Skeletal muscle cell (primary cell): ENCODE measurements around the gene SPECC1L.

Source experiments
- DNase-seq: peaks from one replicate; pipeline ENCODE4 v3.0.0-alpha.2; 2010; ENCODE audit warnings: low read depth
- H3K4me3 ChIP-seq: 2 replicates; pipeline ENCODE4 v1.5.1; 2011; ENCODE audit warnings: low read depth, mild to moderate bottlenecking, control low read depth, low read length, moderate library complexity

The SPECC1L gene

DNA sequence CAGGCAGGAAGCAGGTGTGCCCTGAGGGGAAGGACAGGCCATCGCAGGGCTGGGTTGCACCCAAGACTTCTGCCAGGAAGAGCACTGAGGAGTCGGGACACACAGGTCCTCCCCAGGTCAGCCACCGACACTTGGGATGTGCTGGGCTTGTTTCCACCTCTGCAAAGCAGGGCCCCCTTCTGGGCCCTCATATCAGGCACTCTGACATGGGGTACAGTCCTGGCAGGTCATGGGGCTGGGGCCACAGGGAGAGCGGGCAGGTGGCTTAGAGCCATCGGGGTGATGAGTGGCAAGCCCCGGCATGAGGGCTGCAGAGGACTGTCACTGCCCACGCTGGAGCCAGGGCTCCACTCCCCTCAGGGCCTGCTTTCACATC is 148.8 kb downstream of the SPECC1L start:
- H3K4me3 ChIP-seq, result no peak overlapping the region
- no peak for DNase-seq

DNA sequence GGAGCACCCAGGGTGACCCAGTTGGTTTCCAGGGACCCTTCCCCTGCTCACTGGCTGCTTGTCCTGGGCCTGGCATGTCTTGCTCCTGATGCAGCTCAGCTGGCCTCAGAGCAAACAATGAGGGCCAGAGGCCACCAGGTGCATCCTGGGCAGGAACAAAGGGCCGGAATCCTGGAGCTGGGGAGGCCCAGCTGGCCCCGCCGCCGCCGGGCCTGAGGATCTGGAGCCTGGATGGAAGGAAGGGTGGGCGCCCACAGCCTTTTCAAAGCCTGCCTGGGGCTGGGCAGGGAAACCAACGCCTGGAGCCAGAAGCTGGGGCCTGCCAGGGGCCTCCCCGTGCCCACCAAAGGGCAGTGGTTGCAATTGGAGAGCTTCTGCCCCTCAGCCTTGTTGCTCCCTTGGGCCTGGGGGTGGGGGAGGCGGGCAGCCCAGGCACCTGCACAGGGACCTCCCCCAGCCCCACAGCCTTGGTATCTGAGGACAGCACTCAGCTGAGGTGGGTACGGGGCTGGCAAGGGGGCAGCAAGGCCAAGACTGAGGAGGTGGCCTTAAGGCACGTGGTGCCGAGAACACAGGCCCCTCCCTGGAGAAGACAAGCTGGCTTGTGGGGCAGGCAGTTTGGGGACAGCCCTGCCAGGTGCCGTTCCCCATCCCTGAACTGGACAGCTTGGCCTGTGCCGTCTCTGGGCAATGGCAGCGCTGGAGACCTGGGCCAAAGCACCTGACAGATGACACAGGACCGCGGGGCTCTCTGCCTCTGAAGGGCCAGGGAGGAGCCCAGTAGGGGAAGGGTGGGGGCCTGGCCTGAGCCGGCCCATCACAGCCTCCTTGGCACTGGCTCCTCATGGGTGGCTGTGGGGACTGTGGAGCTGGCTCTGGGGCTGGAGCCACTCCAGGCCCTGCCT is 149.7 kb downstream of the SPECC1L start:
- DNase-seq, result no peak
- no peak overlapping the region for H3K4me3 ChIP-seq

- no peak for DNase-seq
- H3K4me3 ChIP-seq, result no peak overlapping the region
Observed at GRCh38 chr22:24420977-24421343, 150.3 kb downstream of the SPECC1L start.

GRCh38 chr22:24421428-24421931 is 150.8 kb downstream of the SPECC1L start:
- no peak overlapping the region for H3K4me3 ChIP-seq
- DNase-seq, result no peak

- DNase-seq, result no peak
- H3K4me3 ChIP-seq, result no peak overlapping the region
Observed at GRCh38 chr22:24422102-24422665, 151.6 kb downstream of the SPECC1L start.

GRCh38 chr22:24423519-24424000 is 152.9 kb downstream of the SPECC1L start:
- DNase-seq, result no peak
- H3K4me3 ChIP-seq, result peak overlapping the region; percentile 49

GRCh38 chr22:24424001-24424900 is 153.6 kb downstream of the SPECC1L start:
- H3K4me3 ChIP-seq, result peak overlapping the region; percentile 49
- no peak for DNase-seq

DNA sequence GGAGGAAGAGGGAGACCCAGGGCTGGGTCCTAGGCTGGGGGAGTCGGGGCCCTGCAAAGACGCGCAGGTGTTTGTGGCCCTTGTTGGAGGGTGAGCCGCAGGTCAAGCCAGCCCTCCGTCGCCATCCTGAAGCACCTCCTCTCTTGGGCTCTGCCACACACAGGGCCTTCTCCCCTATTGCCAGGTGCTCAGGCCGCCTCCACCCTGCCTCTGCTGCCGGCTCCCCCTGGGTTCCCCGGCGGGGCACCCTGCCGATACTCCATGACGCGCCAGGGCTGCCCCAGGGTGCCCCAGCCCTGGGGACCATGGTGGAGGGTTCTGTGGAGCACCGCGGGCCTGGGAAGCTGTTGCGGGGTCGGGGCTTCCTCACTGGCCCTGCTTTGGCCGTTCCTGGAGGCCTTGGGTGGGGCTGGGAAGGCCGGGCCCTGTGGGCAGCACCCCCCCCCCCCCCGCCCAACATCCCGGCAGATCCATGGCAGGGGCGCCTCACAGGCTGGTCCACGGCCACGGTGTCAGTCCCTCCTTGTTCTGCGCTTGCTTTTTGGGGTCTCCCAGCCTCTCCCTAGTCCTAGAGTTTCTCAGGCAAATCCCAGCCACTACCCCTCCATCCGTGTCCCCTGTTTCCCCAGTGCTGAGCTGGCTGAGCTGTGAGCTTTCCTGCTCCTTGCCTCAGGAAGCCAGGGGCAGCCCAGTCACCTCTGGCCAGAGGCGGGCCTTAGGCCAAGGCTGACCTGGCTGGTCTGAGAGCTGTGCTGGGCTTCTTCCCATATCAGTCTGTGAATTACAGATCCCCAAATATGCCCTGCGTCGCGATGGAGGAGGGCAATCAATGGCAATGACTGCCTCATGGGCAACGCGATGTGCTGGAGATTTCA is 154.5 kb downstream of the SPECC1L start:
- DNase-seq, result no peak
- H3K4me3 ChIP-seq, result no peak overlapping the region

- H3K4me3 ChIP-seq, result no peak overlapping the region
- no peak for DNase-seq
Observed at GRCh38 chr22:24426436-24426835, 155.8 kb downstream of the SPECC1L start.

- no peak overlapping the region for H3K4me3 ChIP-seq
- DNase-seq, result no peak
Observed at GRCh38 chr22:24426851-24427499, 156.3 kb downstream of the SPECC1L start.

GRCh38 chr22:24427500-24428164 is 157.0 kb downstream of the SPECC1L start, which contains the start of gene ADORA2A:
TSS of gene ADORA2A (plus strand) at chr22:24427599. CDS start at chr22:24433405, 5,806 bp downstream.
- no peak within 1 kb of the TSS for H3K4me3 ChIP-seq
- DNase-seq, result no peak

DNA sequence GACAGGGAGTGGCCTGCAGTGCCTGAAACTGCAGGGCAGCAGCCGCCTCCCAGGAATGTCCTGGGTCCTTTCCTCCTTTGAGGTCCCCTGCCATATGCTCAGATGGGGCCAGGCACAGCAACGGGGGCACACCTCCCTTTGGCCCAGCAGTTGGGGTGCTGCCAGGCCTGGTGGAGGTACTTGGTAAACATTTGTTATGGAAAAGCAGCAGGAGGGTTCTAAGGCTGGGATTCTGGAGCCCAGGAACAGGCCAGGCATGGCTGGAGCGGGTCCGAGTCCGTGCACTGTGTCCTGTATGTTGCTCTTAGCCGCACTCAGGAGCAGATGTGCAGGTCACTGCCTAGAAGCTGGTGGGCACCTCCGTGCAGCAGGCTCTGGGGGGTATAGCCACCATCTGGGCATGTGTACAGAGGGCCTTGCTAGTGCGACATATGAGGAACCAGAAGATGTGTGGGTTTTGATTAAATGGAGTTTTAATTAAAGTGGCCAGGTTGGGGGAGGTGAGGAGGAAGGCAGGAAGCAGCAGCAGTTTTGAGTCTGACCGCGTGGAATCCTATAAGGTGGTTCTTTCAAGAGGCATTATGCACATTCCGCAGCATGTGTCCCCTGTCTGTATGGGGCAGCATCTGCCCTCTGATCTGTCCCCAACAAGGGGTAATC is 158.2 kb downstream of the SPECC1L start:
- H3K4me3 ChIP-seq, result no peak overlapping the region
- DNase-seq, result no peak

GRCh38 chr22:24429411-24430365 is 159.1 kb downstream of the SPECC1L start:
- no peak overlapping the region for H3K4me3 ChIP-seq
- DNase-seq, result no peak

- no peak overlapping the region for H3K4me3 ChIP-seq
Observed at GRCh38 chr22:24430431-24431308, 160.0 kb downstream of the SPECC1L start.

GRCh38 chr22:24431309-24432034 is 160.8 kb downstream of the SPECC1L start:
- no peak for DNase-seq
- no peak overlapping the region for H3K4me3 ChIP-seq

More at GRCh38 chr22:24430431-24431308, 160.0 kb downstream of the SPECC1L start:
- DNase-seq, result no peak
